Neural cell (in vitro differentiated cells): ENCODE data around the gene BMAL2. TPM values are rescaled to one million over a fixed set of nuclear protein-coding genes. Genes with fewer than 3 reads are reported as not detected.

Experiments
- H2AFZ ChIP-seq: fragments of 200-600, 300-800 bp; sonication (generic), shearing (Covaris generic); 2 replicates; pipeline ENCODE4 v1.6.0; 2014; ENCODE audit warnings: low read depth, mild to moderate bottlenecking, antibody characterized with exemption, low read length, moderate library complexity
- H3F3A ChIP-seq: fragments of 200-600 bp; shearing (Covaris generic); 2 replicates; pipeline ENCODE4 v1.6.1; 2016; ENCODE audit warnings: mild to moderate bottlenecking, moderate library complexity, mixed read lengths, antibody characterized with exemption, low read length; ENCODE audit not compliant: insufficient read depth, poor library complexity, severe bottlenecking
- H3K27ac ChIP-seq: fragments of 200-600, 300-800 bp; sonication (generic), shearing (Covaris generic); 2 replicates; pipeline ENCODE4 v1.5.1; 2014; ENCODE audit warnings: mild to moderate bottlenecking, low read length, moderate library complexity
- H3K27me3 ChIP-seq: fragments of 300-800, 200-600 bp; sonication (generic), shearing (Covaris generic); 2 replicates; pipeline ENCODE4 v1.6.0; 2014; ENCODE audit warnings: mild to moderate bottlenecking, low read depth, low read length, moderate library complexity; ENCODE audit not compliant: insufficient read depth
- H3K36me3 ChIP-seq: fragments of 300-800, 200-600 bp; sonication (generic), shearing (Covaris generic); 2 replicates; pipeline ENCODE4 v1.5.1; 2014; ENCODE audit warnings: mild to moderate bottlenecking, antibody characterized with exemption, low read length, moderate library complexity; ENCODE audit not compliant: insufficient read depth
- H3K4me2 ChIP-seq: fragments of 300-800, 200-600 bp; sonication (generic), shearing (Covaris generic); 2 replicates; pipeline ENCODE4 v1.6.0; 2014; ENCODE audit warnings: mild to moderate bottlenecking, low read length
- H3K4me3 ChIP-seq: fragments of 300-800, 200-600 bp; sonication (generic), shearing (Covaris generic); 2 replicates; pipeline ENCODE4 v1.5.1; 2014; ENCODE audit warnings: mild to moderate bottlenecking, low read length, moderate library complexity
- H3K79me2 ChIP-seq: fragments of 200-600 bp; shearing (Covaris generic); replicated peaks from 2 replicates; pipeline ENCODE4 v1.6.0; 2014; ENCODE audit warnings: mild to moderate bottlenecking, low read length, moderate library complexity; ENCODE audit not compliant: insufficient read depth
- H3K9ac ChIP-seq: fragments of 300-800, 200-600 bp; sonication (generic), shearing (Covaris generic); 2 replicates; pipeline ENCODE4 v1.6.1; 2016; ENCODE audit warnings: mild to moderate bottlenecking, low read length, mixed read lengths
- H3K9me2 ChIP-seq: fragments of 200-600 bp; shearing (Covaris generic); 2 replicates; pipeline ENCODE4 v1.6.1; 2016; ENCODE audit warnings: mild to moderate bottlenecking, low read length, mixed read lengths; ENCODE audit not compliant: insufficient read depth
- H3K9me3 ChIP-seq: fragments of 200-600, 300-800 bp; sonication (generic), shearing (Covaris generic); 2 replicates; pipeline ENCODE4 v1.6.1; 2016; ENCODE audit warnings: mild to moderate bottlenecking, mixed run types, low read length, moderate library complexity, mixed read lengths
- H4K20me1 ChIP-seq: fragments of 200-600 bp; shearing (Covaris generic); 2 replicates; pipeline ENCODE4 v1.6.1; 2016; ENCODE audit warnings: mild to moderate bottlenecking, mixed run types; ENCODE audit not compliant: insufficient read depth
- CTCF ChIP-seq: fragments of 450-650 bp; IDR thresholded peaks from 2 replicates; pipeline ENCODE4 v1.5.1; 2014; ENCODE audit warnings: antibody characterized with exemption, mild to moderate bottlenecking, moderate library complexity; ENCODE audit not compliant: poor library complexity, severe bottlenecking
- EP300 ChIP-seq: fragments of 450-650 bp; conservative IDR thresholded peaks from 2 replicates; pipeline ENCODE4 v1.6.1; 2014; ENCODE audit warnings: antibody characterized with exemption, mild to moderate bottlenecking, moderate library complexity; ENCODE audit not compliant: poor library complexity, severe bottlenecking
- EZH2 ChIP-seq: fragments of 200-600, 300-800 bp; shearing (Covaris generic), sonication (generic); IDR thresholded peaks from 2 replicates; pipeline ENCODE4 v1.6.1; 2014; ENCODE audit warnings: antibody characterized with exemption, low read length, borderline replicate concordance, mild to moderate bottlenecking; ENCODE audit not compliant: insufficient read depth, poor library complexity, severe bottlenecking
- MXI1 ChIP-seq: fragments of 450-650 bp; conservative IDR thresholded peaks from 2 replicates; pipeline ENCODE4 v1.6.1; 2014; ENCODE audit warnings: antibody characterized with exemption, mild to moderate bottlenecking; ENCODE audit not compliant: poor library complexity, severe bottlenecking
- POLR2AphosphoS5 ChIP-seq: IDR thresholded peaks from 2 replicates; pipeline ENCODE4 v1.6.1; 2012
- RAD21 ChIP-seq: fragments of 450-650 bp; conservative IDR thresholded peaks from 2 replicates; pipeline ENCODE4 v1.6.1; 2014; ENCODE audit warnings: antibody characterized with exemption, mild to moderate bottlenecking, moderate library complexity
- REST ChIP-seq: IDR thresholded peaks from 2 replicates; pipeline ENCODE4 v1.6.1; 2012; ENCODE audit warnings: borderline replicate concordance
- SMC3 ChIP-seq: fragments of 450-650 bp; conservative IDR thresholded peaks from 2 replicates; pipeline ENCODE4 v1.6.1; 2014; ENCODE audit warnings: antibody characterized with exemption, mild to moderate bottlenecking, moderate library complexity; ENCODE audit not compliant: poor library complexity
- TAF1 ChIP-seq: IDR thresholded peaks from 2 replicates; pipeline ENCODE4 v1.6.1; 2012; ENCODE audit warnings: low read depth
- polyA plus RNA-seq: library from polyadenylated mRNA; depleted of rRNA; stranded (reverse); fragments of >200 nt; gene quantifications from 2 replicates; pipeline ENCODE4 v1.2.3, GENCODE V29; 2014

Gene BMAL2
- polyA plus RNA-seq, 1 donor from 2014 or later, result 9.8 TPM

GRCh38 chr12:27359578-27360340 is 27.1 kb downstream of the BMAL2 start:
- Histone ChIP-seq H3K27ac (no peak overlapping the region), H2AFZ (no peak overlapping the region), H3K27me3 (no peaks in the 10 kb centered on the region), H3K79me2 (no peaks in the 10 kb centered on the region), H3F3A (no peaks in the 10 kb centered on the region), H4K20me1 (no peaks in the 10 kb centered on the region), H3K9me2 (no peaks in the 10 kb centered on the region), H3K36me3 (no peaks in the 10 kb centered on the region), H3K9me3 (no peaks in the 10 kb centered on the region), H3K9ac (no peak overlapping the region), H3K4me2 (no peak overlapping the region), H3K4me3 (no peak overlapping the region)
- TF ChIP-seq TAF1, result no peak
- TF ChIP-seq EP300, result no peak
- TF ChIP-seq EZH2, result no peak
- no peak for TF ChIP-seq POLR2AphosphoS5
- no peak for TF ChIP-seq MXI1
- TF ChIP-seq SMC3, result no peak
- no peak for TF ChIP-seq RAD21
- TF ChIP-seq CTCF, result no peak
- no peak for TF ChIP-seq REST

- Histone ChIP-seq H3K4me3 (no peak overlapping the region), H4K20me1 (no peaks in the 10 kb centered on the region), H3F3A (no peaks in the 10 kb centered on the region), H3K79me2 (no peaks in the 10 kb centered on the region), H3K36me3 (no peaks in the 10 kb centered on the region), H3K9me3 (no peaks in the 10 kb centered on the region), H2AFZ (no peak overlapping the region), H3K9me2 (no peaks in the 10 kb centered on the region), H3K4me2 (no peak overlapping the region), H3K27ac (no peak overlapping the region), H3K27me3 (no peaks in the 10 kb centered on the region), H3K9ac (no peak overlapping the region)
- TF ChIP-seq EZH2 (no peak), TAF1 (no peak), CTCF (no peak), MXI1 (no peak), SMC3 (no peak), POLR2AphosphoS5 (no peak), REST (no peak)
These were observed 28.7 kb downstream of the BMAL2 start for GRCh38 chr12:27361372-27361771.
